H9 (cell line): Measurements from ENCODE around the gene DMTF1. TPM values are rescaled to one million over a fixed set of nuclear protein-coding genes. Genes with fewer than 3 reads are reported as not detected.

Source experiments
- DNase-seq: peaks from one replicate; pipeline ENCODE4 v3.0.0-alpha.2; 2017
- H2AFZ ChIP-seq: one replicate; pipeline ENCODE4 v1.6.1; 2013; ENCODE audit warnings: mild to moderate bottlenecking, low read length, control low read depth, moderate library complexity
- H2AK5ac ChIP-seq: 2 replicates; pipeline ENCODE4 v1.6.1; 2013; ENCODE audit warnings: low read length, control low read depth, mixed read lengths; ENCODE audit not compliant: insufficient read length
- H2BK120ac ChIP-seq: one replicate; pipeline ENCODE4 v1.6.1; 2013; ENCODE audit warnings: low read depth, mild to moderate bottlenecking, low read length, control low read depth, inconsistent platforms; ENCODE audit not compliant: poor library complexity, severe bottlenecking
- H2BK12ac ChIP-seq: 2 replicates; pipeline ENCODE4 v1.6.1; 2013; ENCODE audit warnings: low read length, control low read depth, mixed read lengths, low read depth; ENCODE audit not compliant: insufficient read length
- H2BK15ac ChIP-seq: 2 replicates; pipeline ENCODE4 v1.6.1; 2013; ENCODE audit warnings: low read depth, low read length, control low read depth
- H2BK20ac ChIP-seq: one replicate; pipeline ENCODE4 v1.6.1; 2013; ENCODE audit warnings: low read depth, mild to moderate bottlenecking, low read length, control low read depth, inconsistent platforms; ENCODE audit not compliant: poor library complexity, severe bottlenecking
- H2BK5ac ChIP-seq: 2 replicates; pipeline ENCODE4 v1.6.1; 2013; ENCODE audit warnings: low read length, control low read depth, mixed read lengths; ENCODE audit not compliant: insufficient read length
- H3K14ac ChIP-seq: 2 replicates; pipeline ENCODE4 v1.6.1; 2013; ENCODE audit warnings: low read length, control low read depth; ENCODE audit not compliant: insufficient read depth
- H3K18ac ChIP-seq: 2 replicates; pipeline ENCODE4 v1.6.1; 2013; ENCODE audit warnings: low read depth, mild to moderate bottlenecking, mixed read lengths, low read length, control low read depth; ENCODE audit not compliant: insufficient read length
- H3K23ac ChIP-seq: 2 replicates; pipeline ENCODE4 v1.6.1; 2013; ENCODE audit warnings: low read length, control low read depth, mixed read lengths, low read depth; ENCODE audit not compliant: insufficient read length
- H3K23me2 ChIP-seq: 2 replicates; pipeline ENCODE4 v1.6.1; 2013; ENCODE audit warnings: low read depth, mild to moderate bottlenecking, mixed read lengths, low read length, control low read depth; ENCODE audit not compliant: insufficient read length, poor library complexity, severe bottlenecking
- H3K27ac ChIP-seq: 2 replicates; pipeline ENCODE4 v1.5.1; 2013; ENCODE audit warnings: low read length, control low read depth, mixed read lengths, low read depth; ENCODE audit not compliant: insufficient read length
- H3K27me3 ChIP-seq: 2 replicates; pipeline ENCODE4 v1.6.1; 2013; ENCODE audit warnings: low read length, control low read depth, inconsistent platforms; ENCODE audit not compliant: insufficient read depth
- H3K4ac ChIP-seq: 2 replicates; pipeline ENCODE4 v1.6.1; 2013; ENCODE audit warnings: low read depth, mild to moderate bottlenecking, control low read depth, inconsistent platforms, low read length, moderate library complexity
- H3K4me1 ChIP-seq: 2 replicates; pipeline ENCODE4 v1.6.1; 2013; ENCODE audit warnings: low read length, control low read depth, inconsistent platforms; ENCODE audit not compliant: insufficient read depth
- H3K4me2 ChIP-seq: 2 replicates; pipeline ENCODE4 v1.6.1; 2013; ENCODE audit warnings: low read length, control low read depth, mixed read lengths; ENCODE audit not compliant: insufficient read length, insufficient read depth
- H3K56ac ChIP-seq: 2 replicates; pipeline ENCODE4 v1.6.1; 2013; ENCODE audit warnings: low read depth, mild to moderate bottlenecking, mixed read lengths, low read length, control low read depth; ENCODE audit not compliant: insufficient read length
- H3K79me1 ChIP-seq: 2 replicates; pipeline ENCODE4 v1.6.1; 2013; ENCODE audit warnings: low read depth, mild to moderate bottlenecking, moderate library complexity, low read length, control low read depth, inconsistent platforms; ENCODE audit not compliant: insufficient read depth, poor library complexity, severe bottlenecking
- H3K79me2 ChIP-seq: 2 replicates; pipeline ENCODE4 v1.6.1; 2013; ENCODE audit warnings: low read length, control low read depth, inconsistent platforms; ENCODE audit not compliant: insufficient read depth
- H3K9ac ChIP-seq: 2 replicates; pipeline ENCODE4 v1.6.1; 2013; ENCODE audit warnings: low read length, control low read depth, mixed read lengths; ENCODE audit not compliant: insufficient read length; ENCODE audit errors: extremely low read depth
- H3K9me3 ChIP-seq: one replicate; pipeline ENCODE4 v1.6.1; 2013; ENCODE audit warnings: low read depth, low read length, inconsistent platforms; ENCODE audit not compliant: control insufficient read depth
- H3T11ph ChIP-seq: one replicate; pipeline ENCODE4 v1.6.1; 2013; ENCODE audit warnings: mild to moderate bottlenecking, low read length, control low read depth, inconsistent platforms
- H4K20me1 ChIP-seq: one replicate; pipeline ENCODE4 v1.6.1; 2013; ENCODE audit not compliant: control insufficient read depth, insufficient read length, insufficient read depth
- H4K5ac ChIP-seq: 2 replicates; pipeline ENCODE4 v1.6.1; 2013; ENCODE audit warnings: low read depth, mild to moderate bottlenecking, mixed read lengths, low read length, control low read depth; ENCODE audit not compliant: insufficient read length
- H4K8ac ChIP-seq: replicated peaks from 2 replicates; pipeline ENCODE4 v1.6.1; 2013; ENCODE audit warnings: low read length, control low read depth, mixed read lengths, low read depth; ENCODE audit not compliant: insufficient read length
- H4K91ac ChIP-seq: 2 replicates; pipeline ENCODE4 v1.6.1; 2013; ENCODE audit warnings: low read depth, mild to moderate bottlenecking, moderate library complexity, mixed read lengths, low read length, control low read depth; ENCODE audit not compliant: insufficient read length
- H3K27ac Mint-ChIP-seq, 3 experiments: 2 replicates in 2 of 3; 3 replicates in 1 of 3; pipeline ENCODE4 v1.8.0; 2020 to 2021; ENCODE audit warnings: mixed read lengths in 3 of 3, mild to moderate bottlenecking in 1 of 3, moderate library complexity in 1 of 3
- H3K27me3 Mint-ChIP-seq: 2 replicates; pipeline ENCODE4 v1.8.0; 2021; ENCODE audit warnings: low read depth, mild to moderate bottlenecking, moderate library complexity, mixed read lengths
- H3K36me3 Mint-ChIP-seq, 3 experiments: 2 replicates in 2 of 3; 3 replicates in 1 of 3; pipeline ENCODE4 v1.8.0; 2020 to 2021; ENCODE audit warnings: low read depth in 3 of 3, mixed read lengths in 3 of 3; ENCODE audit not compliant: insufficient read depth in 1 of 3
- H3K4me1 Mint-ChIP-seq, 2 experiments: 2 replicates each; pipeline ENCODE4 v1.8.0; 2020; ENCODE audit warnings: mixed read lengths in 2 of 2
- H3K4me3 Mint-ChIP-seq, 2 experiments: 2 replicates in 1 of 2; 3 replicates in 1 of 2; pipeline ENCODE4 v1.8.0; 2020 to 2021; ENCODE audit warnings: mild to moderate bottlenecking in 2 of 2, mixed read lengths in 2 of 2, moderate library complexity in 1 of 2
- H3K9me3 Mint-ChIP-seq, 2 experiments: 2 replicates in 1 of 2; 3 replicates in 1 of 2; pipeline ENCODE4 v1.8.0; 2020; ENCODE audit warnings: mild to moderate bottlenecking in 2 of 2, mixed read lengths in 2 of 2, moderate library complexity in 1 of 2
- WGBS: extraction: QIAGEN DNeasy Blood & Tissue Kit; methylation state at CpG from one replicate; pipeline ENCODE4 v1.1.7; 2013; ENCODE audit warnings: missing lambda C conversion rate, low lambda C conversion rate, mixed read lengths; ENCODE audit not compliant: insufficient read length; ENCODE audit errors: extremely low coverage; 5-methylcytosine and 5-hydroxymethylcytosine counted together
- total RNA-seq: library from RNA; stranded (reverse); gene quantifications from 2 replicates; pipeline ENCODE4 v1.2.1, GENCODE V29; 2021
- TF ChIP-seq, protein P1 (sequence below): fragments of 200-600 bp; sonication (generic); conservative IDR thresholded peaks from 3 replicates; pipeline ENCODE4 v1.8.0; 2021; ENCODE audit warnings: antibody characterized with exemption, mild to moderate bottlenecking

The DMTF1 gene
- total RNA-seq, 1 experiment from 2014 or later: 111 TPM

DNA sequence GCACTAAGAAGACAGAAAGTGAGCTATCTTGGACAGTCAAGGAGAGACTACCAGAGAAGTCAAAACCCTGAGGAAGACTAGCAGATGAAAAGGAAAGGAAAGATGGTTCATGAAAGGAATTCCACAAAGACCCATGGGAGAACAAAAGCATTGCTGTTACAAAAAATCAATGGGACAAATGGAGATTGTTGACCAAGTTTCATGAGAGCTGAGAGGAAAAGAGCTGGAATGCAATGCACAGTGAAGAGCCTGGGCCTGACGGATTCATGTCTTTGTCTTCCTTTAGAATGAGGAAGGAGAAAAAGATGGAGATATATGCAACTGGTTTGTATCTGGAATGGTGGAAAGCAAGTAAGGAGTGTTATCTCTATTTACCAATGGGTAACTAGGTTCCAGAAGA is 50.0 kb downstream of the DMTF1 start:
- Histone ChIP-seq H3K79me2 (peaks cover 2% of the 10 kb centered on the region; the same call in 1 of the 2 replicates), H3K4me2 (no peak overlapping the region), H3K27ac (no peak overlapping the region), H2AFZ (no peak overlapping the region), H2BK12ac (no peak overlapping the region), H3K9me3 (peaks cover 8% of the 10 kb centered on the region), H3T11ph (no peak overlapping the region), H3K4me1 (no peaks in the 10 kb centered on the region; the same call in 1 of the 2 replicates), H4K20me1 (no peaks in the 10 kb centered on the region), H2BK20ac (no peak overlapping the region), H3K23me2 (no peaks in the 10 kb centered on the region), H3K18ac (no peak overlapping the region), H3K23ac (no peak overlapping the region), H3K79me1 (peaks cover 7% of the 10 kb centered on the region), H3K27me3 (no peaks in the 10 kb centered on the region), H2BK120ac (no peak overlapping the region), H2BK5ac (no peak overlapping the region), H4K91ac (no peak overlapping the region), H3K14ac (no peak overlapping the region), H3K56ac (no peak overlapping the region), H2AK5ac (no peak overlapping the region), H3K4ac (no peak overlapping the region), H3K9ac (no peak overlapping the region), H4K8ac (no peak overlapping the region), H2BK15ac (no peak overlapping the region), H4K5ac (no peak overlapping the region)
- H3K27me3 Mint-ChIP-seq: no peaks in the 10 kb centered on the region
- peaks cover 36 to 41% of the 10 kb centered on the region in 2 experiments for H3K9me3 Mint-ChIP-seq
- no peak overlapping the region for H3K4me3 Mint-ChIP-seq
- peaks cover 58 to 79% (median 65%) of the 10 kb centered on the region in 3 experiments for H3K36me3 Mint-ChIP-seq
- H3K4me1 Mint-ChIP-seq: peaks cover 5 to 13% of the 10 kb centered on the region in 2 experiments
- H3K27ac Mint-ChIP-seq: no peak overlapping the region
- DNase-seq: no peak
- no CpG with 5 or more reads among the region's 1 CpG for whole genome bisulfite sequencing
- TF ChIP-seq, protein P1, sequence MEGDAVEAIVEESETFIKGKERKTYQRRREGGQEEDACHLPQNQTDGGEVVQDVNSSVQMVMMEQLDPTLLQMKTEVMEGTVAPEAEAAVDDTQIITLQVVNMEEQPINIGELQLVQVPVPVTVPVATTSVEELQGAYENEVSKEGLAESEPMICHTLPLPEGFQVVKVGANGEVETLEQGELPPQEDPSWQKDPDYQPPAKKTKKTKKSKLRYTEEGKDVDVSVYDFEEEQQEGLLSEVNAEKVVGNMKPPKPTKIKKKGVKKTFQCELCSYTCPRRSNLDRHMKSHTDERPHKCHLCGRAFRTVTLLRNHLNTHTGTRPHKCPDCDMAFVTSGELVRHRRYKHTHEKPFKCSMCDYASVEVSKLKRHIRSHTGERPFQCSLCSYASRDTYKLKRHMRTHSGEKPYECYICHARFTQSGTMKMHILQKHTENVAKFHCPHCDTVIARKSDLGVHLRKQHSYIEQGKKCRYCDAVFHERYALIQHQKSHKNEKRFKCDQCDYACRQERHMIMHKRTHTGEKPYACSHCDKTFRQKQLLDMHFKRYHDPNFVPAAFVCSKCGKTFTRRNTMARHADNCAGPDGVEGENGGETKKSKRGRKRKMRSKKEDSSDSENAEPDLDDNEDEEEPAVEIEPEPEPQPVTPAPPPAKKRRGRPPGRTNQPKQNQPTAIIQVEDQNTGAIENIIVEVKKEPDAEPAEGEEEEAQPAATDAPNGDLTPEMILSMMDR: no peak
